Activated T-cell treated with anti-CD3 and anti-CD28 coated beads for 1 hour (primary cell): ENCODE data around the gene ANKRD13B.
"Not testable (repeated sequence)": the region's sequence is repeated elsewhere in the genome, so short reads cannot be mapped to it uniquely, and the experiment has no call there.

ENCODE experiments used
- DNase-seq: peaks from one replicate; pipeline ENCODE4 v3.0.0-alpha.2; 2020; ENCODE audit warnings: low read depth

ANKRD13B gene

GRCh38 chr17:29592850-29593551 is at the start of gene ANKRD13B:
Gene ANKRD13B (plus strand): TSS chr17:29593132. CDS start chr17:29593622, 490 bp downstream.
- DNase-seq, result no peak

- DNase-seq, result no peak
Measured at GRCh38 chr17:29544066-29544465, 48.9 kb upstream of the ANKRD13B start.

- no peak for DNase-seq
Measured at GRCh38 chr17:29546085-29546484, 46.8 kb upstream of the ANKRD13B start.

GRCh38 chr17:29546830-29547229 is 46.1 kb upstream of the ANKRD13B start:
- no peak for DNase-seq

GRCh38 chr17:29549177-29549923 is 43.6 kb upstream of the ANKRD13B start:
- DNase-seq, result no peak

GRCh38 chr17:29555840-29556239 is 37.1 kb upstream of the ANKRD13B start:
- no peak for DNase-seq

- DNase-seq, result no peak
Measured at GRCh38 chr17:29557085-29557738, 35.7 kb upstream of the ANKRD13B start.

- no peak for DNase-seq
Measured at GRCh38 chr17:29557739-29558116, 35.2 kb upstream of the ANKRD13B start.

GRCh38 chr17:29558139-29558538 is 34.8 kb upstream of the ANKRD13B start:
- DNase-seq, result not testable (repeated sequence)

GRCh38 chr17:29559640-29560039 is 33.3 kb upstream of the ANKRD13B start:
- DNase-seq, result no peak

- no peak for DNase-seq
Measured at GRCh38 chr17:29560316-29560715, 32.6 kb upstream of the ANKRD13B start.

GRCh38 chr17:29561554-29562517 is 31.1 kb upstream of the ANKRD13B start:
- DNase-seq, result no peak

- no peak for DNase-seq
Measured at GRCh38 chr17:29562615-29563014, 30.3 kb upstream of the ANKRD13B start.

- DNase-seq, result no peak
Measured at GRCh38 chr17:29563816-29564215, 29.1 kb upstream of the ANKRD13B start.

- no peak for DNase-seq
Measured at GRCh38 chr17:29565643-29566472, 27.1 kb upstream of the ANKRD13B start.

- no peak for DNase-seq
Measured at GRCh38 chr17:29566473-29567303, 26.2 kb upstream of the ANKRD13B start, which contains the start of gene ABHD15. Gene ABHD15 (minus strand): TSS chr17:29567037. CDS start chr17:29566966, 71 bp downstream.

- DNase-seq, result no peak
Measured at GRCh38 chr17:29567304-29567553, 25.7 kb upstream of the ANKRD13B start.

- peak; percentile 63 for DNase-seq
Measured at GRCh38 chr17:29567554-29568330, 25.2 kb upstream of the ANKRD13B start.
